Psoas muscle (tissue), 8 donors: ENCODE data around the gene LHPP. TPM values are rescaled to one million over a fixed set of nuclear protein-coding genes. Genes with fewer than 3 reads are reported as not detected.
A peak's percentile ranks its signal among the peaks of the same experiment; 100 is the strongest.

Source experiments
- ATAC-seq, 4 donors: fragments of 200-7000 bp; cut with Tn5 transposase; one replicate each; pipeline ENCODE4 v1.9.1; 2020; ENCODE audit warnings: moderate library complexity in 3 of 4, mild to moderate bottlenecking in 2 of 4
- DNase-seq, 2 donors: peaks; one replicate each; pipeline ENCODE4 v3.0.0-alpha.2; 2020
- H3K27ac ChIP-seq: fragments of 200-600 bp; one replicate; pipeline ENCODE4 v1.8.0; 2022
- H3K27me3 ChIP-seq, 3 donors: fragments of 200-600 bp in 1 of 3; one replicate each; pipeline versions ENCODE4 v1.6.1 to v1.8.0; 2013 to 2022; ENCODE audit warnings: low read length in 2 of 3, mild to moderate bottlenecking in 2 of 3, moderate library complexity in 1 of 3; ENCODE audit not compliant: insufficient read depth in 3 of 3
- H3K36me3 ChIP-seq, 2 donors: fragments of 200-600 bp in 1 of 2; one replicate each; pipeline versions ENCODE4 v1.6.1 to v1.8.0; 2013 to 2022; ENCODE audit warnings: low read depth in 1 of 2, mild to moderate bottlenecking in 1 of 2, moderate library complexity in 1 of 2; ENCODE audit not compliant: insufficient read depth in 1 of 2
- H3K4me1 ChIP-seq: fragments of 200-600 bp; one replicate; pipeline ENCODE4 v1.8.0; 2022
- H3K4me3 ChIP-seq: fragments of 200-600 bp; one replicate; pipeline ENCODE4 v1.8.0; 2022; ENCODE audit warnings: mild to moderate bottlenecking
- H3K9me3 ChIP-seq: fragments of 200-600 bp; one replicate; pipeline ENCODE4 v1.8.0; 2022
- WGBS, 3 donors: extraction: QIAGEN DNeasy Blood & Tissue Kit; methylation state at CpG; one replicate each; pipeline versions ENCODE4 v1.1.6 to v1.1.7; 2013; 5-methylcytosine and 5-hydroxymethylcytosine counted together
- intact Hi-C, 2 donors: fragments of 100-400 bp; cut with DNase I; formaldehyde crosslinking; loops; one replicate each; pipeline versions ENCODE4 v1.11.0 to v1.14.2; 2022
- polyA plus RNA-seq, 3 donors: library from polyadenylated mRNA; stranded (reverse); fragments of 200-250 nt; gene quantifications; one replicate each; pipeline ENCODE4 v1.2.3, GENCODE V29; 2013
- total RNA-seq, 4 donors: library from RNA; stranded (reverse); fragmentation: NEBNext Ultra II Directional in 2 of 4; extraction: Animal tissue kit (Norgen Biotek cat#: 25700) in 2 of 4; gene quantifications; one replicate each; pipeline versions ENCODE4 v1.2.1 to v1.2.4, GENCODE V29; 2021 to 2023
- TF ChIP-seq, protein P1 (sequence below): fragments of 200-600 bp; IDR thresholded peaks from one replicate; pipeline ENCODE4 v1.8.0; 2022; ENCODE audit warnings: antibody characterized with exemption
- donor health status: healthy with polysubstance abuse.
- donor health status: DM: no; HTN: no; CAD: no; lungs with moderate emphysema.
- donor health status: Bipolar disorder and iron deficiency.
- donor health status: healthy.
- donor health status: DM: yes; HTN: yes; CAD: no.
- donor health status: DM: no; HTN: no; CAD: no.
- donor health status: DM: no; HTN: no; CAD: no.
- donor health status: DM: yes; HTN: yes; CAD: no.

LHPP gene
- total and polyA plus RNA-seq, 7 donors = 4.7 to 12.8 (median 6.1) TPM

DNA sequence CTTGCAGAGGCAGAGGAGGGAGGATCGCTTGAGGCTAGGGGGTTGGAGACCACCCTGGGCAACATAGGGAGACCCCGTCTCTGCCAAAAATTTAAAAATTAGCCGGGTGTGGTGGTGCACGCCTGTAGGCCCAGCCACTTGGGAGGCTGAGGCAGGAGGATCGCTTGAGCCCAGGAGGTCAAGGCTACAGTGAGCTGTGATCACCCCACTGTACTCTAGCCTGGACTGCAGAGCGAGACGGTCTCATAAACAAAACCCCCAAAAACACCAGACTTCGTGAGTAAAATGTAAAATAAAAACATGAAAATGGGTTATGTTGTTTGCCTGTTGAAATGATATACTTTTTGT is 699 bp downstream of the LHPP start:
- ATAC-seq = no peak
- peak overlapping the region; percentile 85 for H3K4me3 ChIP-seq
- no peaks in the 10 kb centered on the region for H3K36me3 ChIP-seq
- DNase-seq = no peak
- intact Hi-C loops = no loop called here
- 83 to 86% (median 84%) methylated on average over 8 of the region's 8 CpGs for WGBS, 3 donors
- H3K27ac ChIP-seq = peak overlapping the region; percentile 88
- no peaks in the 10 kb centered on the region for H3K9me3 ChIP-seq
- TF ChIP-seq, protein P1, sequence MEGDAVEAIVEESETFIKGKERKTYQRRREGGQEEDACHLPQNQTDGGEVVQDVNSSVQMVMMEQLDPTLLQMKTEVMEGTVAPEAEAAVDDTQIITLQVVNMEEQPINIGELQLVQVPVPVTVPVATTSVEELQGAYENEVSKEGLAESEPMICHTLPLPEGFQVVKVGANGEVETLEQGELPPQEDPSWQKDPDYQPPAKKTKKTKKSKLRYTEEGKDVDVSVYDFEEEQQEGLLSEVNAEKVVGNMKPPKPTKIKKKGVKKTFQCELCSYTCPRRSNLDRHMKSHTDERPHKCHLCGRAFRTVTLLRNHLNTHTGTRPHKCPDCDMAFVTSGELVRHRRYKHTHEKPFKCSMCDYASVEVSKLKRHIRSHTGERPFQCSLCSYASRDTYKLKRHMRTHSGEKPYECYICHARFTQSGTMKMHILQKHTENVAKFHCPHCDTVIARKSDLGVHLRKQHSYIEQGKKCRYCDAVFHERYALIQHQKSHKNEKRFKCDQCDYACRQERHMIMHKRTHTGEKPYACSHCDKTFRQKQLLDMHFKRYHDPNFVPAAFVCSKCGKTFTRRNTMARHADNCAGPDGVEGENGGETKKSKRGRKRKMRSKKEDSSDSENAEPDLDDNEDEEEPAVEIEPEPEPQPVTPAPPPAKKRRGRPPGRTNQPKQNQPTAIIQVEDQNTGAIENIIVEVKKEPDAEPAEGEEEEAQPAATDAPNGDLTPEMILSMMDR = no peak
- no peaks in the 10 kb centered on the region for H3K27me3 ChIP-seq
- peaks cover 4% of the 10 kb centered on the region for H3K4me1 ChIP-seq

DNA sequence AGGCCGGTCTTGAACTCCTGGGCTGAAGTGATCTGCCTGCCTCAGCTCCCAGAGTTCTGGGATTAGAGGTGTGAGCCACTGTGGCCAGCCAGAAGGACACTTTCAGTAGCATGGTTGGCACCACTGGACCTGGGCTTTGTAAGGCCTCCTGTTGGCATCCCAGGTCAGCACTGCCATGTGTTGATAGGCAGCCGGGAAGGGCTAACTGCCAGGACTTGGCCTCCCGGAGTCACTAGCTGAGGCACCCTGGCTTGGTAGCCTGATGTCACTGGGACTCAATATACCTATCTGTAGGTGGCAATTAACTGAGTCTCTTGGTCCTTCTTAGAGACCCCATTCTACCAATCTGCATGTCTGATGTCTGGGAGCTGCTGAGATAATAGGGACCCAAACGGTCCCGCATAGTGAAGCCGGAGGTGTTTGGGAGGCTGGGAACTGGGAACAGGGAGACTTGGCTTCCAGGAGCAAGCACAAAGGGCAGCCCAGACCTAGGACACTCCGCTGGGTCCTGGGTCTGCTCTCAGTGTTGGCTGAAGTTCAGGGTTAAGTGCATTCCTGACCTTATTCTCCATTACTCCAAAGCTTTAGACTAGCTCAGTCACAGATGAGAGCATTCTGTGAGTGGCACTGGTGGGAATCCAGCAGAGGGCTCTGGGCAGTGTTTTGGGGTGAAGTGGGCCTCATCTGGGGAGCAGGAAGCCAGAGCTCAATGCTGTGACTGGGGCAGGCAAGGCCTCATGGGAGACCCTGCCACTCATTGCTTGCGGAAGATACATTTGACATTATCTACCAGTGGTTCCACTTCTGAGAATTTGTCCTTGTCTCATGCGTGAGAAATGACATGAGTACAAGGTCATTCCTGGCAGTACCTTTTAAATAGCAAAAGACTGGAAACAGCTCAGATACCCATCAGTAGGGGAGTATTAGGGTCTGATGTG is 2.7 kb downstream of the LHPP start:
- ATAC-seq (no peak), DNase-seq (no peak)
- H3K9me3 ChIP-seq = no peaks in the 10 kb centered on the region
- TF ChIP-seq, protein P1 = no peak
- no peak overlapping the region for H3K4me3 ChIP-seq
- no peaks in the 10 kb centered on the region for H3K27me3 ChIP-seq
- H3K4me1 ChIP-seq = peaks cover 4% of the 10 kb centered on the region
- WGBS, 3 donors = 80 to 93% (median 82%) methylated on average over 9 of the region's 9 CpGs
- intact Hi-C loops = no loop called here
- no peaks in the 10 kb centered on the region for H3K36me3 ChIP-seq
- H3K27ac ChIP-seq = no peak overlapping the region

DNA sequence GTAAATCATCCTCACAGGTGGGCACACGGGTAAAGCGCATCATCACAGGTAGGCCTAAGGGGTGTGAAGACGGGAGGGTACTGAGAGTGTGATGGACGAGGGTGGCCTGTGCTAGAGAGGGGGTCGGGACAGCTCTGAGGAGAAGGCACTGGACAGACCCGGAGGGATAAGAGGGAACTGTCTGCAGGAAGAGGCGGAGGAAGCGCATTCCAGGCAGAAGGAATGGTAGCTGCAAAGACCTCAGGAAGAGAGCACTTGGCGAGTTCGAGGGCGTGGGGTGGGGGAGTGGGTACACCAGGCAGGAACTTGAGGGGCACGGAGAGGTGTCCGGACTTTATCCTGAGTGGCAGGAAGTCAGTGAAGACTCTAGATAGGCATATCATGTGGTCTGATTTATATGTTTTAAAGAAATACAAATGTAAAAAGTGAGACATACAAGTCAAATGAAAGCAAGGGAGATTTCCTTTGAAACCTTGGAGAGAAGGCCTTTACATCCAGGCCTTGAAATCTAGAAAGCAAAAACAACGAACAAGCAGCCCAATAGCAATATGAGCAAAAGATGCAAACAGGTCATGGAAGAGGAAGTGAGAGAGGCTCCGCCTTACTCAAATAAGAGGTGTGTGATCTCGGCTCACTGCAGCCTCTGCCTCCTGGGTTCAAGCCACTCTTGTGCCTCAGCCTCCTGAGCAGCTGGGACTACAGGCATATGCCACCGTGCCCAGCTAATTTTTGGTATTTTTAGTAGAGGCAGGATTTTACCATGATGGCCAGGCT is 3.6 kb downstream of the LHPP start:
- Histone ChIP-seq H3K4me3 (no peak overlapping the region), H3K27ac (no peak overlapping the region), H3K27me3 (no peaks in the 10 kb centered on the region), H3K4me1 (peaks cover 4% of the 10 kb centered on the region), H3K36me3 (no peaks in the 10 kb centered on the region), H3K9me3 (no peaks in the 10 kb centered on the region)
- WGBS, 3 donors = 77 to 83% (median 81%) methylated on average over 17 of the region's 17 CpGs
- DNase-seq (no peak), ATAC-seq (no peak)
- TF ChIP-seq, protein P1 = no peak
- intact Hi-C loops = no loop called here

DNA sequence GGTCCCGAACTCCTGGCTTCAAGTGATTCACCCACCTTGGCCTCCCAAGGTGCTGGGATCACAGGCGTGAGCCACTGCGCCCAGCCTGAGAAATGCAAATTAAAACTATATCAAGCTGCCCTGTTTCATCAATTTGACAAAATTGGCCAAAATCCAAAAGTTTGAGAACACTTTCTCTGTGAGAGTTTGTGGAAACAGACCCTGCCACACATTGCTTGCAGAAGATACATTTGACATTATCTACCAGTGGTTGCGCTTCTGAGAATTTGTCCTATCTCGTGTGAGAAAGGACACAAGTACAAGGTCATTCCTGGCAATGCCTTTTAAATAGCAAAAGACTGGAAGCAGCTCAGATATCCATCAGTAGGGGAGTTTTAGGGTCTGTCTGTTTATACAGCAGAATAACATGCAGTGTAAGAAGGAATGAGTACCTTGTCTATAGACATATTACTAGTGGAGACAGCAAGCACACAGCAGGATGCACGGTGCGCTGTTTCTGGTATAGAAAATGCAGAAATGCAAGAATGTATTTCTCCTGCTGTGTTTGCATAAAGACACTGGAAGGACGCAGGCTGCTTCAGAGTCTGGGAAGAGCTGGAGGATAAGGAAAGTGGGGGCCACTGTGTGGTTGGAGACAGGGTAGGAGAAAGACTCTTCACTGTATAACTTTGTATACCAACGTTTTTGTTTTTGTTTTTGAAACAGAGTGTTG is 4.3 kb downstream of the LHPP start:
- TF ChIP-seq, protein P1 = no peak
- Histone ChIP-seq H3K36me3 (no peaks in the 10 kb centered on the region), H3K27me3 (no peaks in the 10 kb centered on the region), H3K9me3 (no peaks in the 10 kb centered on the region), H3K4me1 (peaks cover 4% of the 10 kb centered on the region), H3K27ac (no peak overlapping the region), H3K4me3 (no peak overlapping the region)
- no peak for DNase-seq
- intact Hi-C loops = no loop called here
- no peak for ATAC-seq
- 75 to 77% (median 76%) methylated on average over 9 of the region's 9 CpGs for WGBS, 3 donors
